IMR-90 (cell line): Measurements from ENCODE around the gene COPS7B. TPM values are rescaled to one million over a fixed set of nuclear protein-coding genes. Genes with fewer than 3 reads are reported as not detected.

Experiments
- ATAC-seq: fragments of 200-7000 bp; cut with Tn5 transposase; 2 replicates; pipeline ENCODE4 v1.9.1; 2020; ENCODE audit warnings: low read depth, mild to moderate bottlenecking, moderate library complexity
- BruUV-seq: library from RNA; stranded (reverse); fragments of 400-500 nt; replicated peaks from 2 replicates; lab custom pipeline; 2021; lab: Mats Ljungman, UMichigan
- CTCF ChIA-PET: fragments of 300-600 bp; formaldehyde crosslinking; extraction: SDS; loops from one replicate; lab custom pipeline; 2021; ENCODE audit warnings: antibody characterized with exemption; lab: Yijun Ruan, JAX
- POLR2A ChIA-PET: fragments of 300-600 bp; sonication (Branson Sonifier 250); formaldehyde crosslinking; loops from one replicate; lab custom pipeline; 2022; ENCODE audit warnings: antibody characterized with exemption; ENCODE audit not compliant: unreplicated experiment; lab: Charles Lee
- DNase-seq: peaks from one replicate; pipeline ENCODE4 v3.0.0; 2013
- H2AFZ ChIP-seq: replicated peaks from 2 replicates; pipeline ENCODE3; 2013; ENCODE audit warnings: low read length, mild to moderate bottlenecking; ENCODE audit not compliant: poor library complexity
- H2AK5ac ChIP-seq: 2 replicates; pipeline ENCODE4 v1.6.1; 2013; ENCODE audit warnings: low read depth, low read length, inconsistent platforms
- H2AK9ac ChIP-seq: replicated peaks from 2 replicates; pipeline ENCODE3; 2013; ENCODE audit warnings: mild to moderate bottlenecking, low read depth, low read length, moderate library complexity; ENCODE audit not compliant: poor library complexity
- H2BK120ac ChIP-seq: 2 replicates; pipeline ENCODE4 v1.6.1; 2013; ENCODE audit warnings: low read depth, low read length, inconsistent platforms
- H2BK15ac ChIP-seq: 3 replicates; pipeline ENCODE4 v1.6.1; 2013; ENCODE audit warnings: low read depth, low read length, inconsistent platforms
- H2BK20ac ChIP-seq: 2 replicates; pipeline ENCODE4 v1.6.1; 2013; ENCODE audit warnings: low read depth, mild to moderate bottlenecking, inconsistent platforms, low read length, moderate library complexity
- H2BK5ac ChIP-seq: 2 replicates; pipeline ENCODE4 v1.6.1; 2013; ENCODE audit warnings: mild to moderate bottlenecking, low read depth, low read length, inconsistent platforms; ENCODE audit not compliant: poor library complexity, severe bottlenecking
- H3K14ac ChIP-seq: replicated peaks from 2 replicates; pipeline ENCODE4 v1.6.1; 2013; ENCODE audit warnings: low read depth, low read length, inconsistent platforms
- H3K18ac ChIP-seq: 2 replicates; pipeline ENCODE4 v1.6.1; 2013; ENCODE audit warnings: low read depth, low read length, control low read depth
- H3K23ac ChIP-seq: 2 replicates; pipeline ENCODE4 v1.6.1; 2013; ENCODE audit warnings: low read depth, low read length, inconsistent platforms
- H3K27ac ChIP-seq: 2 replicates; pipeline ENCODE4 v1.5.1; 2013; ENCODE audit warnings: mild to moderate bottlenecking, control low read depth, low read length; ENCODE audit not compliant: insufficient read depth
- H3K27me3 ChIP-seq: 2 replicates; pipeline ENCODE4 v1.6.1; 2013; ENCODE audit warnings: low read length; ENCODE audit not compliant: control insufficient read depth, insufficient read depth
- H3K36me3 ChIP-seq: 2 replicates; pipeline ENCODE4 v1.6.1; 2013; ENCODE audit warnings: low read length, mixed read lengths; ENCODE audit not compliant: control insufficient read depth, insufficient read depth
- H3K4ac ChIP-seq: 2 replicates; pipeline ENCODE4 v1.6.1; 2013; ENCODE audit warnings: low read depth, low read length, inconsistent platforms
- H3K4me1 ChIP-seq: 2 replicates; pipeline ENCODE4 v1.6.1; 2013; ENCODE audit warnings: low read length, mixed read lengths; ENCODE audit not compliant: control insufficient read depth, insufficient read depth
- H3K4me2 ChIP-seq: 2 replicates; pipeline ENCODE4 v1.6.1; 2013; ENCODE audit warnings: low read depth, mild to moderate bottlenecking, control low read depth, low read length, moderate library complexity
- H3K4me3 ChIP-seq: 2 replicates; pipeline ENCODE4 v1.5.1; 2013; ENCODE audit warnings: low read depth, mild to moderate bottlenecking, control low read depth, low read length, moderate library complexity; ENCODE audit not compliant: insufficient read depth
- H3K56ac ChIP-seq: 2 replicates; pipeline ENCODE4 v1.6.1; 2013; ENCODE audit warnings: low read length, inconsistent platforms; ENCODE audit not compliant: insufficient read depth; ENCODE audit errors: extremely low read depth
- H3K79me1 ChIP-seq, 2 experiments: 2 replicates each; pipeline ENCODE4 v1.6.1; 2013; ENCODE audit warnings: low read length in 2 of 2, inconsistent platforms in 1 of 2, low read depth in 1 of 2
- H3K9ac ChIP-seq: 2 replicates; pipeline ENCODE4 v1.6.1; 2013; ENCODE audit warnings: low read depth, low read length, control low read depth
- H3K9me1 ChIP-seq: 2 replicates; pipeline ENCODE4 v1.6.1; 2013; ENCODE audit warnings: low read length, inconsistent platforms; ENCODE audit not compliant: insufficient read depth
- H3K9me3 ChIP-seq: 2 replicates; pipeline ENCODE4 v1.6.1; 2013; ENCODE audit warnings: low read length; ENCODE audit not compliant: control insufficient read depth, insufficient read depth
- H4K20me1 ChIP-seq: 2 replicates; pipeline ENCODE4 v1.6.1; 2013; ENCODE audit warnings: low read length, inconsistent platforms; ENCODE audit not compliant: insufficient read depth
- H4K5ac ChIP-seq: 2 replicates; pipeline ENCODE4 v1.6.1; 2013; ENCODE audit warnings: mild to moderate bottlenecking, low read depth, low read length, control low read depth
- H4K8ac ChIP-seq, 2 experiments: 2 replicates each; pipeline ENCODE4 v1.6.1; 2013; ENCODE audit warnings: low read depth in 2 of 2, low read length in 2 of 2, control low read depth in 1 of 2, inconsistent platforms in 1 of 2
- H4K91ac ChIP-seq: 2 replicates; pipeline ENCODE4 v1.6.1; 2013; ENCODE audit warnings: low read depth, low read length, inconsistent platforms; ENCODE audit not compliant: insufficient read depth
- CHD1 ChIP-seq: IDR thresholded peaks from 2 replicates; pipeline ENCODE4 v1.6.1; 2012; ENCODE audit warnings: low read depth, low read length, improper control_type of control experiment
- MXI1 ChIP-seq: IDR thresholded peaks from 2 replicates; pipeline ENCODE4 v1.6.1; 2012; ENCODE audit warnings: low read depth, mild to moderate bottlenecking, low read length, moderate library complexity, borderline replicate concordance
- NFE2L2 ChIP-seq: fragments of 150-350 bp; IDR thresholded peaks from 2 replicates; pipeline ENCODE4 v1.6.1; 2016; ENCODE audit warnings: low read depth, mild to moderate bottlenecking, low read length
- RAD21 ChIP-seq: IDR thresholded peaks from 2 replicates; pipeline ENCODE4 v1.6.1; 2012; ENCODE audit warnings: low read length, improper control_type of control experiment
- RCOR1 ChIP-seq: IDR thresholded peaks from 2 replicates; pipeline ENCODE4 v1.6.1; 2012; ENCODE audit warnings: mild to moderate bottlenecking, low read length, improper control_type of control experiment; ENCODE audit not compliant: insufficient replicate concordance
- RFX5 ChIP-seq: IDR thresholded peaks from 2 replicates; pipeline ENCODE4 v1.8.0; 2012; ENCODE audit warnings: low read depth, mild to moderate bottlenecking, low read length, moderate library complexity
- WGBS, 2 experiments: methylation state at CpG; one replicate each; pipeline versions ENCODE4 v1.1.5 to v1.1.7; 2013; ENCODE audit warnings: missing lambda C conversion rate in 2 of 2; ENCODE audit not compliant: insufficient read length in 1 of 2; ENCODE audit errors: extremely low coverage in 2 of 2; 5-methylcytosine and 5-hydroxymethylcytosine counted together
- dilution Hi-C: fragments of 300-500 bp; cut with HindIII; formaldehyde crosslinking; loops from one replicate; pipeline ENCODE4 v1.14.3; 2018; ENCODE audit warnings: low sequenced_read_pairs; ENCODE audit not compliant: unreplicated experiment
- in situ Hi-C: fragments of 300-500 bp; cut with MboI; formaldehyde crosslinking; loops from 3 replicates; pipeline ENCODE4 v1.14.3; 2019; ENCODE audit warnings: low sequenced_read_pairs, inconsistent platforms, mixed read lengths
- intact Hi-C: fragments of 100-400 bp; cut with micrococcal nuclease; formaldehyde crosslinking; loops from 2 replicates; pipeline ENCODE4 v1.10.0; 2022
- polyA plus RNA-seq, 3 experiments: library from polyadenylated mRNA; depleted of rRNA; stranded (reverse); fragments of >200 nt; gene quantifications; 2 replicates each; pipeline ENCODE4 v1.2.3, GENCODE V29; 2012; ENCODE audit warnings: low replicate concordance in 1 of 3
- total RNA-seq: library from RNA; depleted of rRNA; stranded (reverse); fragments of >200 nt; gene quantifications from 2 replicates; pipeline ENCODE4 v1.2.3, GENCODE V29; 2012
- TF ChIP-seq, protein P1 (sequence below): fragments of 150-350 bp; IDR thresholded peaks from 2 replicates; pipeline ENCODE4 v1.6.1; 2017; ENCODE audit warnings: mild to moderate bottlenecking, antibody characterized with exemption, low read length, low read depth
- TF ChIP-seq, protein P2 (sequence below): conservative IDR thresholded peaks from 2 replicates; pipeline ENCODE4 v1.5.1; 2012; ENCODE audit warnings: mild to moderate bottlenecking, low read depth, low read length, improper control_type of control experiment

Gene COPS7B
- total and polyA plus RNA-seq, 2 of the 4 experiments (the other 2 are of a cell fraction), result 23.1 to 54.1 TPM

DNA sequence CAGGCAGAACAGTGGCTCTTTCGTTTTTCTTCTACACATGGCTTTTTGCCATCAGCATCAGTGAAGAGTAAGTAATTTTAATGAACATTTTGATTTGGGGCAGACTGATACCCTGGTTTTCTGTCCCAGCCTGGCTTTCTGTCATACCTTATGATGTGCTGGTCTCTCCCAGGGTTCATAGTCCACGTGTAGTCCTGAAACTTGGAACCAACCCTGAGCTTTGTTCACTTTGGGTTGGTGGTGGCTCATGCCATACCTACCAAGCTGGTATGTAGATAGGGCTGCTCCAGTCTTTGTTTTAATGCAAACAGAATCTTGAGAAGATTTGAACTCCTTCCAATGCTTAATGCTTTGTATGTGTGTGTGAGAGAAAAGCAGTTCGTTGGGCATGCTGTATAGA is 4.9 kb downstream of the COPS7B start:
- peaks cover 26% of the 10 kb centered on the region for H3K36me3 ChIP-seq
- WGBS, 2 experiments, result no CpG with 5 or more reads among the region's 3 CpGs

More for the DNA sequence above, 4.9 kb downstream of the COPS7B start:
- no peak overlapping the region for H4K91ac ChIP-seq
- CTCF ChIA-PET, result no interaction called here
- no peak overlapping the region for H2AFZ ChIP-seq
- no peak overlapping the region for H2BK20ac ChIP-seq
- H2BK5ac ChIP-seq, result no peak overlapping the region
- DNase-seq (no peak), ATAC-seq (no peak)
- no peak overlapping the region for H3K18ac ChIP-seq
- H2AK9ac ChIP-seq, result no peak overlapping the region
- H4K20me1 ChIP-seq, result peaks cover 9% of the 10 kb centered on the region; the same call in 1 of the 2 replicates
- no peak overlapping the region for H3K4me2 ChIP-seq
- H3K4me3 ChIP-seq, result no peak overlapping the region
- H3K4me1 ChIP-seq, result peaks cover 2% of the 10 kb centered on the region
- no peak overlapping the region for H3K23ac ChIP-seq
- H3K9me1 ChIP-seq, result 0 out of 2 replicates have a peak, but pooled peaks cover 2% of the 10 kb centered on the region
- no peak overlapping the region for H3K27ac ChIP-seq
- H3K9me3 ChIP-seq, result no peaks in the 10 kb centered on the region
- no peak overlapping the region for H3K9ac ChIP-seq
- in situ Hi-C loops, result no loop called here
- H3K14ac ChIP-seq, result no peak overlapping the region
- H3K79me1 ChIP-seq, result peaks cover 15 to 64% of the 10 kb centered on the region in 2 experiments
- POLR2A ChIA-PET, result no interaction called here
- no peak overlapping the region for H2BK120ac ChIP-seq
- no peak overlapping the region for H2AK5ac ChIP-seq
- dilution Hi-C loops, result no loop called here
- no peak for TF ChIP-seq RFX5
- no peak for TF ChIP-seq RAD21
- TF ChIP-seq RCOR1, result no peak
- no peak for TF ChIP-seq CHD1
- TF ChIP-seq, protein P1, sequence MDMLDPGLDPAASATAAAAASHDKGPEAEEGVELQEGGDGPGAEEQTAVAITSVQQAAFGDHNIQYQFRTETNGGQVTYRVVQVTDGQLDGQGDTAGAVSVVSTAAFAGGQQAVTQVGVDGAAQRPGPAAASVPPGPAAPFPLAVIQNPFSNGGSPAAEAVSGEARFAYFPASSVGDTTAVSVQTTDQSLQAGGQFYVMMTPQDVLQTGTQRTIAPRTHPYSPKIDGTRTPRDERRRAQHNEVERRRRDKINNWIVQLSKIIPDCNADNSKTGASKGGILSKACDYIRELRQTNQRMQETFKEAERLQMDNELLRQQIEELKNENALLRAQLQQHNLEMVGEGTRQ, result no peak
- no peak for TF ChIP-seq MXI1
- TF ChIP-seq NFE2L2, result no peak
- TF ChIP-seq, protein P2, sequence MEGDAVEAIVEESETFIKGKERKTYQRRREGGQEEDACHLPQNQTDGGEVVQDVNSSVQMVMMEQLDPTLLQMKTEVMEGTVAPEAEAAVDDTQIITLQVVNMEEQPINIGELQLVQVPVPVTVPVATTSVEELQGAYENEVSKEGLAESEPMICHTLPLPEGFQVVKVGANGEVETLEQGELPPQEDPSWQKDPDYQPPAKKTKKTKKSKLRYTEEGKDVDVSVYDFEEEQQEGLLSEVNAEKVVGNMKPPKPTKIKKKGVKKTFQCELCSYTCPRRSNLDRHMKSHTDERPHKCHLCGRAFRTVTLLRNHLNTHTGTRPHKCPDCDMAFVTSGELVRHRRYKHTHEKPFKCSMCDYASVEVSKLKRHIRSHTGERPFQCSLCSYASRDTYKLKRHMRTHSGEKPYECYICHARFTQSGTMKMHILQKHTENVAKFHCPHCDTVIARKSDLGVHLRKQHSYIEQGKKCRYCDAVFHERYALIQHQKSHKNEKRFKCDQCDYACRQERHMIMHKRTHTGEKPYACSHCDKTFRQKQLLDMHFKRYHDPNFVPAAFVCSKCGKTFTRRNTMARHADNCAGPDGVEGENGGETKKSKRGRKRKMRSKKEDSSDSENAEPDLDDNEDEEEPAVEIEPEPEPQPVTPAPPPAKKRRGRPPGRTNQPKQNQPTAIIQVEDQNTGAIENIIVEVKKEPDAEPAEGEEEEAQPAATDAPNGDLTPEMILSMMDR, result no peak
- no peak overlapping the region for H4K5ac ChIP-seq
- H3K56ac ChIP-seq, result no peak overlapping the region
- H3K4ac ChIP-seq, result no peak overlapping the region
- BruUV-seq, result no TSS peak
- H4K8ac ChIP-seq, result no peak overlapping the region
- no peaks in the 10 kb centered on the region for H3K27me3 ChIP-seq
- intact Hi-C loops, result no loop called here
- H2BK15ac ChIP-seq, result no peak overlapping the region
